Left lung (tissue), 10 donors: ENCODE results near the gene ADGRL3. TPM values are rescaled to one million over a fixed set of nuclear protein-coding genes. Genes with fewer than 3 reads are reported as not detected.

Experiments
- ATAC-seq: fragments of 200-7000 bp; cut with Tn5 transposase; one replicate; pipeline ENCODE4 v1.9.1; 2020; ENCODE audit warnings: moderate library complexity
- DNase-seq, 4 donors: peaks; one replicate each; pipeline ENCODE4 v3.0.0-alpha.2; 2013 to 2020
- H3K27ac ChIP-seq, 2 donors: fragments of 200-600 bp; sonication (generic) in 1 of 2; one replicate each; pipeline versions ENCODE4 v1.5.0 to v1.8.0; 2020 to 2021
- H3K27me3 ChIP-seq, 2 donors: fragments of 200-600 bp; sonication (generic) in 1 of 2; one replicate each; pipeline versions ENCODE4 v1.5.0 to v1.8.0; 2020 to 2021
- H3K36me3 ChIP-seq, 2 donors: fragments of 200-600 bp; sonication (generic) in 1 of 2; one replicate each; pipeline versions ENCODE4 v1.5.0 to v1.8.0; 2020 to 2021
- H3K4me1 ChIP-seq, 2 donors: fragments of 200-600 bp; one replicate each; pipeline ENCODE4 v1.8.0; 2021
- H3K4me3 ChIP-seq, 2 donors: fragments of 200-600 bp; sonication (generic) in 1 of 2; one replicate each; pipeline versions ENCODE4 v1.5.0 to v1.8.0; 2020 to 2021; ENCODE audit warnings: mild to moderate bottlenecking in 1 of 2
- H3K9me3 ChIP-seq, 2 donors: fragments of 200-600 bp; sonication (generic) in 1 of 2; one replicate each; pipeline versions ENCODE4 v1.5.0 to v1.8.0; 2020 to 2021
- intact Hi-C, 2 donors: fragments of 100-400 bp; cut with DNase I; formaldehyde crosslinking; loops; one replicate each; pipeline versions ENCODE4 v1.11.2 to v1.14.2; 2022
- polyA plus RNA-seq, 6 donors: library from polyadenylated mRNA; unstranded; fragments of 120-200 nt; gene quantifications; one replicate each; pipeline ENCODE4 v1.2.1, GENCODE V29; 2013; ENCODE audit not compliant: insufficient read length in 6 of 6
- total RNA-seq, 2 donors: library from RNA; stranded (reverse); fragmentation: NEBNext Ultra II Directional; extraction: Animal tissue kit (Norgen Biotek cat#: 25700); gene quantifications; one replicate each; pipeline ENCODE4 v1.2.1, GENCODE V29; 2021
- TF ChIP-seq, protein P1 (sequence below), 2 donors: fragments of 200-600 bp; sonication (generic) in 1 of 2; IDR thresholded peaks; one replicate each; pipeline versions ENCODE4 v1.5.0 to v1.8.0; 2021; ENCODE audit warnings: antibody characterized with exemption in 2 of 2
- donor health status: DM: no; HTN: yes; CAD: no.
- donor health status: DM: no; HTN: no; CAD: no.

The ADGRL3 gene
- total and polyA plus RNA-seq, 8 donors, result 2.7 to 23.4 (median 19.6) TPM

DNA sequence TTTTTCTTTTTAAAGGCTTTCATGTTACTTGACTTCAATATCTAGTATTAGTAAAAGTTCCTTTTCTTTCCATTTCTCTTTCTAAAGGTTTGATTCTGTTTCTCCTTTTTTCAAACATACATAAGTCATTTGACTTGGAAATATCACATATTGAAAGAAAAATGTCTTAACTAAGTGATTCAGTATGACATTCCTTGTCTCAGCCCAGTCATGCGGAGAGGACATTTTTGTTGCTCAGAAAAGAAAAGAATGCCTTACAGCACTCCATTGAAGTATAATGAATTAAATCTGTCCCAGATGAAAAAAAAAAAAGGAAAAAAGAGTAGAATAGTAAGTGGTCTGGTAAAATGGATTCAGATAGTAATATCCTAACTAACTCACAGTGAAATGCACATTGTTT is 466.1 kb downstream of the ADGRL3 start:
- intact Hi-C loops, result no loop called here
- H3K27me3 ChIP-seq, result no peaks in the 10 kb centered on the region
- H3K27ac ChIP-seq, result no peak overlapping the region
- H3K9me3 ChIP-seq, result peaks cover 0 to 33% of the 10 kb centered on the region in 2 donors
- ATAC-seq (no peak), DNase-seq (no peak)
- H3K36me3 ChIP-seq, result no peaks in the 10 kb centered on the region
- no peaks in the 10 kb centered on the region for H3K4me1 ChIP-seq
- no peak overlapping the region for H3K4me3 ChIP-seq
- TF ChIP-seq, protein P1, sequence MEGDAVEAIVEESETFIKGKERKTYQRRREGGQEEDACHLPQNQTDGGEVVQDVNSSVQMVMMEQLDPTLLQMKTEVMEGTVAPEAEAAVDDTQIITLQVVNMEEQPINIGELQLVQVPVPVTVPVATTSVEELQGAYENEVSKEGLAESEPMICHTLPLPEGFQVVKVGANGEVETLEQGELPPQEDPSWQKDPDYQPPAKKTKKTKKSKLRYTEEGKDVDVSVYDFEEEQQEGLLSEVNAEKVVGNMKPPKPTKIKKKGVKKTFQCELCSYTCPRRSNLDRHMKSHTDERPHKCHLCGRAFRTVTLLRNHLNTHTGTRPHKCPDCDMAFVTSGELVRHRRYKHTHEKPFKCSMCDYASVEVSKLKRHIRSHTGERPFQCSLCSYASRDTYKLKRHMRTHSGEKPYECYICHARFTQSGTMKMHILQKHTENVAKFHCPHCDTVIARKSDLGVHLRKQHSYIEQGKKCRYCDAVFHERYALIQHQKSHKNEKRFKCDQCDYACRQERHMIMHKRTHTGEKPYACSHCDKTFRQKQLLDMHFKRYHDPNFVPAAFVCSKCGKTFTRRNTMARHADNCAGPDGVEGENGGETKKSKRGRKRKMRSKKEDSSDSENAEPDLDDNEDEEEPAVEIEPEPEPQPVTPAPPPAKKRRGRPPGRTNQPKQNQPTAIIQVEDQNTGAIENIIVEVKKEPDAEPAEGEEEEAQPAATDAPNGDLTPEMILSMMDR (IDR thresholded peaks at IDR 0.05), result no peak

DNA sequence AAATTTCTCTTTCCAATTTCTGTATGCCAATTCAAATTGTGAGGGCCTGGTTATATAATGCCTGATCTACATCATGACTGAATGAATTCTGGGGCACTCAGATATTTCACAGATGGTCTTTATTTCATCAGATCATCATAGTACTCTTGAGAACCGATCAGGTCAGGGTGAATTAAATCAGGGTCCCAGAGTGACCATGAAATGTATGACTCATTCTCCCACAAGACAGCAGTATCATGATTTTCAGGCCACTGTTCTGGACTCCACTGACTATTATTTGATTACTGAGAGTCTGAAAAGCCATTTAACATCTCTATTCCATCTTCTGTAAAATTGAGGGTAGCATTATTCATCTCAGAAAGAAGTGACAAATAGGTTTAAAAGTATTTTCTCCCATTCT is 471.5 kb downstream of the ADGRL3 start:
- H3K9me3 ChIP-seq, result peaks cover 0 to 15% of the 10 kb centered on the region in 2 donors
- intact Hi-C loops, result no loop called here
- H3K4me1 ChIP-seq, result no peaks in the 10 kb centered on the region
- DNase-seq (no peak), ATAC-seq (no peak)
- H3K4me3 ChIP-seq, result no peak overlapping the region
- no peak overlapping the region for H3K27ac ChIP-seq
- H3K36me3 ChIP-seq, result no peaks in the 10 kb centered on the region
- no peaks in the 10 kb centered on the region for H3K27me3 ChIP-seq
- TF ChIP-seq, protein P1 (IDR thresholded peaks at IDR 0.05), result no peak

DNA sequence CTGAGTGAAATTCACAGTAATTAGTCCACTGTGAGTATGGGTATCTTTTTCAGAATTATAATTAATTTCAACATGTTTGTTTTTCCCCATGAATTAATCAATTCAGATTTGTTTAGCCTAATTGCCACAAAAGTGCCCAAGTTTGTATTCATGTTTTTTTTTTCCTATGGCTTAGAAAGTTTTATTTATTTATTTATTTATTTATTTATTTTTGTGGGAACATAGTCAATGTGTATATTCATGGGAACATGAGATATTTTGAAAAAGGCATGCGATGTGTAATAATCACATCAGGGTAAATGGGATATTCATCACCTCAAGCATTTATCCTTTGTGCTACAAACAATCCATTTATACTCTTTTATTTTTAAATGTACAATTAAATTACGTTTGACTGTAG is 475.3 kb downstream of the ADGRL3 start:
- Histone ChIP-seq H3K9me3 (peaks cover 0 to 6% of the 10 kb centered on the region in 2 donors), H3K36me3 (no peaks in the 10 kb centered on the region), H3K4me3 (no peak overlapping the region), H3K27ac (no peak overlapping the region), H3K4me1 (no peaks in the 10 kb centered on the region), H3K27me3 (no peaks in the 10 kb centered on the region)
- ATAC-seq (no peak), DNase-seq (no peak)
- intact Hi-C loops, result no loop called here
- TF ChIP-seq, protein P1 (IDR thresholded peaks at IDR 0.05), result no peak

DNA sequence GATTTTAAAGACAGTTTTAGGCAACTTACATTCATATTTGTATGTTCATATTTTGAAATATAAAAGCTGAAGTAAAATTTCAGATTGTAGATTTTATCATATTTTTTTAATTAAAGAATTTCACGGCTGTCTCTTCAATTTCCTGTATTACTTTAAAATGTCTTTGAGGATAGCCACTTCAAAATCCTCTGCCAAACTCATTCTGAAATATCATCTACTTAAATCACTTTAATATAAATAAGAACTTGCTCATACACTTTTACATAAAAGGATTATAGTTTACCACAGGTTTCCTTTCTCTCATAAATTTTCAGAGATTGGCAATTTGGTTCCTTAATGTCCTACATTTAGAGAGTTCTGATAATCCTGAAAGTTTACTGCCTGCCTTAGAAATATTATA is 478.2 kb downstream of the ADGRL3 start:
- Histone ChIP-seq H3K4me3 (no peak overlapping the region), H3K36me3 (no peaks in the 10 kb centered on the region), H3K9me3 (no peaks in the 10 kb centered on the region), H3K27ac (no peak overlapping the region), H3K4me1 (no peaks in the 10 kb centered on the region), H3K27me3 (no peaks in the 10 kb centered on the region)
- TF ChIP-seq, protein P1 (IDR thresholded peaks at IDR 0.05), result no peak
- intact Hi-C loops, result no loop called here
- no peak for ATAC-seq
- no peak for DNase-seq

DNA sequence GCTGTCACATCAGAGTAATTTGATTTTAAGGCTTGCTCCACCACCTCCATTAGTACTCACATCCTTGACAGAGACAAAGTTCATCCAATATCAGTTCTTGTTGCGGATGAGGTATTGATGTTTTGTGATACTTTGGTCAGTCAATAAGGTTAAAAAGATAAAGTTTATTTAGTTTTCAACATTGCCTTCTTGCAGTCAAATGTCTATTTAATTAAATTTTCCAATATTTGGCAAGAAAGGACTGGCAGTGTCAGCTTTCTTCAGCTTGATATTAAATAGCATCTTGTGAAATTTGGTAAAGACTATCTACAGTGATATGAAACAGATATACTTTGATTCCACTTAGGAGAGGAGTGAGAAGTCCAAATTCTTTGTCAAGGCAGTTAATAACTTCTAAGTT is 493.4 kb downstream of the ADGRL3 start:
- no peak overlapping the region for H3K4me3 ChIP-seq
- intact Hi-C loops, result no loop called here
- H3K4me1 ChIP-seq, result no peaks in the 10 kb centered on the region
- TF ChIP-seq, protein P1 (IDR thresholded peaks at IDR 0.05), result no peak
- ATAC-seq (no peak), DNase-seq (no peak)
- no peaks in the 10 kb centered on the region for H3K9me3 ChIP-seq
- H3K27me3 ChIP-seq, result no peaks in the 10 kb centered on the region
- no peak overlapping the region for H3K27ac ChIP-seq
- no peaks in the 10 kb centered on the region for H3K36me3 ChIP-seq
